Neural cell (in vitro differentiated cells): Measurements from ENCODE around the gene ZNF496.

ENCODE experiments used
- EP300 ChIP-seq: fragments of 450-650 bp; conservative IDR thresholded peaks from 2 replicates; pipeline ENCODE4 v1.6.1; 2014; ENCODE audit warnings: antibody characterized with exemption, mild to moderate bottlenecking, moderate library complexity; ENCODE audit not compliant: poor library complexity, severe bottlenecking
- EZH2 ChIP-seq: fragments of 200-600, 300-800 bp; shearing (Covaris generic), sonication (generic); IDR thresholded peaks from 2 replicates; pipeline ENCODE4 v1.6.1; 2014; ENCODE audit warnings: antibody characterized with exemption, low read length, borderline replicate concordance, mild to moderate bottlenecking; ENCODE audit not compliant: insufficient read depth, poor library complexity, severe bottlenecking
- POLR2AphosphoS5 ChIP-seq: IDR thresholded peaks from 2 replicates; pipeline ENCODE4 v1.6.1; 2012
- RAD21 ChIP-seq: fragments of 450-650 bp; conservative IDR thresholded peaks from 2 replicates; pipeline ENCODE4 v1.6.1; 2014; ENCODE audit warnings: antibody characterized with exemption, mild to moderate bottlenecking, moderate library complexity
- TF ChIP-seq, protein P1 (sequence below): fragments of 450-650 bp; IDR thresholded peaks from 2 replicates; pipeline ENCODE4 v1.5.1; 2014; ENCODE audit warnings: antibody characterized with exemption, mild to moderate bottlenecking, moderate library complexity; ENCODE audit not compliant: poor library complexity, severe bottlenecking

DNA sequence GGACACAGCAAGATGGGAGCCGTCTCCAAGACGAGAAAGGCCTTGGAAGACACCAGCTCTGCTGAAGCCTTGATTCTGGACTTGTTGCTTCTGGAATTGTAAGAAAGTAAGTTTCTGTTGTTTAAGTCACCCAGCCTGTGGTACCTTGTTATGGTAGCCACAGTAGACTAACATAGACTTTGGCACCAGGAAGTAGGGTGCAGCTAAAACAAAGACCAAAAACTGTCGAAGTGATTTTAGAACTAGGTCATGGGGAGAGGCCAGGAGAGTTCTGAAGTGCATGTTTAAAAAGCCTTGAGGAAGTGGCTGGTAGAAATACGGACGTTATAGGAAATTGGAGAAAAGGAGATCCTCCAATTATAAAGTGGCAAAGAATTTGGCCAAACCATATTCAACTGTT lies 28.5 kb downstream of the ZNF496 start:
- TF ChIP-seq POLR2AphosphoS5: no peak
- TF ChIP-seq, protein P1, sequence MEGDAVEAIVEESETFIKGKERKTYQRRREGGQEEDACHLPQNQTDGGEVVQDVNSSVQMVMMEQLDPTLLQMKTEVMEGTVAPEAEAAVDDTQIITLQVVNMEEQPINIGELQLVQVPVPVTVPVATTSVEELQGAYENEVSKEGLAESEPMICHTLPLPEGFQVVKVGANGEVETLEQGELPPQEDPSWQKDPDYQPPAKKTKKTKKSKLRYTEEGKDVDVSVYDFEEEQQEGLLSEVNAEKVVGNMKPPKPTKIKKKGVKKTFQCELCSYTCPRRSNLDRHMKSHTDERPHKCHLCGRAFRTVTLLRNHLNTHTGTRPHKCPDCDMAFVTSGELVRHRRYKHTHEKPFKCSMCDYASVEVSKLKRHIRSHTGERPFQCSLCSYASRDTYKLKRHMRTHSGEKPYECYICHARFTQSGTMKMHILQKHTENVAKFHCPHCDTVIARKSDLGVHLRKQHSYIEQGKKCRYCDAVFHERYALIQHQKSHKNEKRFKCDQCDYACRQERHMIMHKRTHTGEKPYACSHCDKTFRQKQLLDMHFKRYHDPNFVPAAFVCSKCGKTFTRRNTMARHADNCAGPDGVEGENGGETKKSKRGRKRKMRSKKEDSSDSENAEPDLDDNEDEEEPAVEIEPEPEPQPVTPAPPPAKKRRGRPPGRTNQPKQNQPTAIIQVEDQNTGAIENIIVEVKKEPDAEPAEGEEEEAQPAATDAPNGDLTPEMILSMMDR: no peak
- no peak for TF ChIP-seq EZH2
- no peak for TF ChIP-seq RAD21
- no peak for TF ChIP-seq EP300
